Measurements from ENCODE around the gene PODXL.

PODXL gene

GRCh38 chr7:131563918-131564317 lies 7.5 kb upstream of the PODXL start:
- no peak for DNase-seq (ENCODE audit: low spot score)

DNA sequence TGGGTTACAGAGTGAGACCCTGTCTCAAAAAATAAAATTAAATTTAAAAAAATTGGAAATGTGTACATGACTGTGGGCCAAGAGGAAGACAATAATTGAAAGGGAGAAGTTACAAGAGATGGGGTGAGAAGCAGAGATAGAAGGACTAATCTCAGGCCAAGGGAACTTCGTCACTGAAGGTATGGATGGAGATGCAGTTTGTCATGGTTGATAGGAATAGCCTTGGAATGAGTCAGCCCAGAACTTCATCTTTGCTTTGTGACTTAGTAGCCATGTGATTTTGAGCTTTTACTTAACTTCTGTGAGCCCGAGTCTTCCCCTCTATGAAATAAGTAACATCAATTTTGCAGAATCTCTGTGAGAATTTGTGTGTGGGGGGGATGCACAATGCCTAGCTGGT lies 6.5 kb upstream of the PODXL start:
- DNase-seq (ENCODE audit: low spot score) = no peak

GRCh38 chr7:131560061-131560460 lies 3.6 kb upstream of the PODXL start:
- no peak for DNase-seq (ENCODE audit: low spot score)

DNA sequence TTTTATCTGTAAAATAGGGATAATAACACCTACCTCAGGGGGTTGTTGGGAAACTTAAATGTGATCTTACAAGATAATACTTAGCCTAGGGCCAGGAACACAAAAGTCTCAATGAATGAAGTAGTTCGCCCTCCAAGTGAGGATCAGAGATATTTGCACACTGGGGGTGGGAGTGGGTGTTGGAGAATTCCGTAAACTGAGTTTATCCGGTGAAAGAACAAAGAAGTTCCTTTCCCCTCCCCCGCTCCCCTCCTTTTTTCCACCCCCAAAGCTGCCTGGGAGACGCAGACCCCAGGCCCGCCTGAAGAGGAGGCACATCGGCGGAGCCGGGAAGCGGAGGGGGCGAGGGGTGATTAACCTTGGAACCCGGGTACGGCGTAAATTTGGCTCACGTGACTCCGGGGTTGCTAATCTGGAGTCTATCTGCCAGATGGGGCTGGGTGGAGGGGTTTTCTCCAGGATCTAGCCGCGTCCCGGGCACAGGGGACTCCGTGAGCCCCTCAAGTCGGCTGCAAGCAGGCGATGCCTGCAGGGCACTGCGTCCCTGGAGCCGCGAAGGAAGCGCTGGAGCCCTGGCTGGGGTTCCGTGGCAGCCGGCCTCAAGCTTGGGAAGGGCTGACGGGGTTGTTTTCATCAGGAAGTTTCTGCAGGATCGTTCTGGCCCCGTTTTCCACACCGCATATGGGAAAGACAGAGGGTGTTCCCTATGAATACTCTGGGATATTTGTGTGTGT lies 1.4 kb upstream of the PODXL start:
- peak; percentile 84 for DNase-seq (ENCODE audit: low spot score)

GRCh38 chr7:131556909-131557651 lies 652 bp upstream of the PODXL start:
- DNase-seq (ENCODE audit: low spot score) = no peak

- no peak for DNase-seq (ENCODE audit: low spot score)
Measured at GRCh38 chr7:131555552-131556052, 826 bp downstream of the PODXL start.

GRCh38 chr7:131554880-131555516 lies 1.4 kb downstream of the PODXL start:
- DNase-seq (ENCODE audit: low spot score) = no peak

DNA sequence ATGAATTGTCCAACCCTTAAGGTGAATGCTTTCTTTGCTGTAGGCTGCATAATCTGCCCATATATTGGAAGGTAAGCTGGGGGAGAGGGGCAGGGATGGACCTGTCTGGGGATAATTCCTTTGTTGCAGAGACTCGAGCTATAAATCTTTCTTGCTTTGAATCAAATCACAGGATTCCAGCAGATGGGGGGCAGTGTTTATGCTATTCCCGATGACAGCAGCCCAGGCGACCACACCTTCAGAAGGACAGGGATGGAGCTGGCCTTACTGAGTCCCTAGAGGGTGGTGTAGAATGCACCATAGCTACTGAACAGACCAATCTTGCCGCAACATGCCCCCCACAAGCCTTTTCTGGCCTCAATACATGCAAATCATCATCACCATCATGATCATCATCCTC lies 2.5 kb downstream of the PODXL start:
- no peak for DNase-seq (ENCODE audit: low spot score)

- DNase-seq (ENCODE audit: low spot score) = no peak
Measured at GRCh38 chr7:131552053-131552452, 4.4 kb downstream of the PODXL start.

GRCh38 chr7:131550846-131551245 lies 5.6 kb downstream of the PODXL start:
- no peak for DNase-seq (ENCODE audit: low spot score)

- DNase-seq (ENCODE audit: low spot score) = no peak
Measured at GRCh38 chr7:131548371-131548770, 8.1 kb downstream of the PODXL start.

- DNase-seq (ENCODE audit: low spot score) = no peak
Measured at GRCh38 chr7:131547589-131547988, 8.8 kb downstream of the PODXL start.

- peak; percentile 82 for DNase-seq (ENCODE audit: low spot score)
Measured at GRCh38 chr7:131546583-131547141, 9.8 kb downstream of the PODXL start.

GRCh38 chr7:131546126-131546525 lies 10.3 kb downstream of the PODXL start:
- no peak for DNase-seq (ENCODE audit: low spot score)

DNA sequence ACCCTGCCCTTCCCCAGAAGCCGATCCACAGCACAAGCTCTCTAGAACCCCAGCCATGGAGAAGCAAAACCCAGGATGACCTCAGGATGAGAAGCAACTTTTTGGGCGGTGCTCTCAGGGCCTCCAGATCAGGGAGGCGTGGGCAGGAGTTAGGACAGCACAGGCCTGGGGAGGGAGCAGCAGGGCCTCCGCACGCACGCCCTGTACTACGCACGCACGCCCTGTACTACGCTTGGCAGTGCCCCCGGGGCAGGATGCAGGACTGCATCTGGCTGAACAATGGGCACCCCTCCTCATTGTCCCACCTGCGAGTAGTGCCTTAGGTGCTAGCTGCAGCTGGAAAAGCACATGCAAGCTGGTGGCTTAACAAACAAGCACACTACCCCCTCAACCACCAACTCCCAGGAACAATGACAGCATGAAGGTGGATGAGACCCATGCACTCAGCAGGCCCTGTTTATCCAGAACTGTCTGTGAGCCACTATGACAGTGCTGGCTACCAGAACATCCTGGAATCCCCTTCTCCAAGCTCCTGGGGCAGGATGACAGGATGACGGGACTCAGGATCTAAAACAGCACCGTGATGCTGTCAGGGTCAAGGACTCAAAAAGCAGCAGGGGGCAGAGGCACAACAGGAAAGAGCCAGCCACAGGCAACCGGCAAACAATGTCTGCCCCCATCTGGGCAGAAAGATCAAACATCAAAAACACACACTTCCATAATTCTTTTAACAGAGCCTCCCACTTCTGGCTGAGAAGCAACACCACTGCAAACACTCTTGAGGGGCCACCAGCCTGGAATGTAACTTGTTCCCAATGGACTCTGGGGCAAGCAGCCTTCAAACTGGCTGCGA lies 11.8 kb downstream of the PODXL start:
- no peak for DNase-seq (ENCODE audit: low spot score)

DNA sequence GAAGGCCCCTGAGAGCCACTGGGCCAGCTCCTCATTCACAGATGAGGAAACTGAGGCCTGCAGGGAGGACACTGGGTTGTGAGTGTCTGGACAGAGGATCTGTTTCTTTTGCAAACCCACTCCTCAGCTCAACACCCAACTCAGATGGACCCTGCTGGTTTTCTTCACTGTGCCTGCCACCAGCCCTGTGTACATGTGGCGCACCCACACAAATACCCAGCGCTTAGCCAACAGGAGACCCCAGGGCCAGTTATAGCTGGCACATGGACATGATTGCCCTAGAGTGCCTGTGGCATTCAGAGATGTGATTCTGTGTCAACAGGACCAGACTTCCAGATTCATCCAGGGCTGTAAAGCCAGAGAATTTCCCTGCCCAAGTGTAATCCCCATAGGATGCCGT lies 12.4 kb downstream of the PODXL start:
- DNase-seq (ENCODE audit: low spot score) = no peak

- no peak for DNase-seq (ENCODE audit: low spot score)
Measured at GRCh38 chr7:131543298-131543697, 13.1 kb downstream of the PODXL start.

GRCh38 chr7:131540491-131541162 lies 15.8 kb downstream of the PODXL start:
- DNase-seq (ENCODE audit: low spot score) = no peak

GRCh38 chr7:131538813-131539179 lies 17.6 kb downstream of the PODXL start:
- DNase-seq (ENCODE audit: low spot score) = no peak

DNA sequence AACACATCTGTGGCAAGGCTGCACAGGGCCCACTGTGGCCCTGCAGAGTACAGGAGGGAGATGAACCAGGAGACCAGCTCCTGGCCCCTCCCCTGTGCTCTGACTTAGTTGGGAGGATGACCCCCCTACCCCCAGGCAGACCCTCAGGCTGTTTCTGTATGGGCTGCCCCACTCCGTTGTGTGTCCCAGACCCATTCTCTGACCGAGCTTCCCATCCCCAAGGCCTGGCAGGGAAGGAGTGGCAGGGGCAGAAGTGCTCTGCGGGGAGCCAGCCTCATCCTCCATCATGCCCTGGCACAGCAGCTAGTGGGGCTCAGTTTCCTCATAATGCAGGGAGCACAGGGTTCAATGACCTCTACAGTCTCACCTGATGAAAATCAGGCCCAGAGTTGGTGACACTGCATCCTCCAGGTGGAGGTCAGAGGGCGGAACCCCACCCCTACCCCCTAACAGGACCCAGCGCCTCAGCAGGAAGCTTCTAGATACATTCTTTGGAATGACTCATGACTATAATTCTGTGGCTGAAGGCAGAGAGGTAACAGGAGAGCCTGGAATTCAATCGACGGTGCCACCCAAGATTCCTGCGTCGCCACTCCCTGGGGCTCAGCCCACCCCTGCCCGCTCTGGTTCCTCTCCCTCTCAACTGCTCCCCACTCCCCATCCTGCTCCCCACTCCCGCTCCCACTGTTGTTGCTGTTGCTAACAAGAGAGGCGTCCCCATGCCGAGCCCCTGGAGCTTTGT lies 18.2 kb downstream of the PODXL start:
- DNase-seq (ENCODE audit: low spot score) = no peak

Data from ecto neural progenitor cell (in vitro differentiated cells).